Upper lobe of left lung (tissue), 6 donors: ENCODE data around the gene MAP6D1. TPM values are rescaled to one million over a fixed set of nuclear protein-coding genes. Genes with fewer than 3 reads are reported as not detected.

Experiments used
- ATAC-seq, 2 donors: fragments of 200-7000 bp; cut with Tn5 transposase; one replicate each; pipeline ENCODE4 v1.9.1; 2022; ENCODE audit warnings: mild to moderate bottlenecking in 2 of 2, moderate library complexity in 2 of 2; ENCODE audit not compliant: low FRiP score in 2 of 2
- DNase-seq, 2 donors: peaks; one replicate each; pipeline ENCODE4 v3.0.0-alpha.2; 2019 to 2020
- H3K27ac ChIP-seq, 4 donors: fragments of 200-600 bp; sonication (generic); one replicate each; pipeline ENCODE4 v1.5.1; 2016 to 2019
- H3K27me3 ChIP-seq, 4 donors: fragments of 200-600 bp; sonication (generic); one replicate each; pipeline ENCODE4 v1.5.1; 2017 to 2019
- H3K36me3 ChIP-seq, 4 donors: fragments of 200-600 bp; sonication (generic); one replicate each; pipeline ENCODE4 v1.5.1; 2016 to 2019
- H3K4me1 ChIP-seq, 4 donors: fragments of 200-600 bp; sonication (generic); one replicate each; pipeline ENCODE4 v1.5.1; 2018 to 2019
- H3K4me3 ChIP-seq, 4 donors: fragments of 200-600 bp; sonication (generic); one replicate each; pipeline ENCODE4 v1.5.1; 2017 to 2019; ENCODE audit warnings: mild to moderate bottlenecking in 2 of 4, moderate library complexity in 1 of 4
- H3K9me3 ChIP-seq, 4 donors: fragments of 200-600 bp; sonication (generic); one replicate each; pipeline ENCODE4 v1.5.1; 2018 to 2019
- CTCF ChIP-seq, 6 experiments: fragments of 450-650 bp in 4 of 6; fragments of 200-600 bp in 2 of 6; sonication (generic) in 2 of 6; IDR thresholded peaks; one replicate each; pipeline ENCODE4 v1.5.1; 2016 to 2019; ENCODE audit warnings: antibody characterized with exemption in 6 of 6
- EP300 ChIP-seq, 4 donors: sonication (generic); formaldehyde crosslinking; IDR thresholded peaks; one replicate each; pipeline ENCODE4 v1.5.1; 2017; ENCODE audit warnings: antibody characterized with exemption in 4 of 4, control low read depth in 2 of 4
- POLR2A ChIP-seq, 4 donors: fragments of 450-650 bp; IDR thresholded peaks; one replicate each; pipeline ENCODE4 v1.5.1; 2016 to 2017; ENCODE audit warnings: antibody characterized with exemption in 4 of 4, mild to moderate bottlenecking in 2 of 4
- POLR2AphosphoS5 ChIP-seq, 2 donors: sonication (generic); formaldehyde crosslinking; IDR thresholded peaks; one replicate each; pipeline ENCODE4 v1.5.1; 2017; ENCODE audit warnings: antibody characterized with exemption in 2 of 2
- WGBS, 2 donors: methylation state at CpG; one replicate each; pipeline ENCODE4 v1.1.5; 2017 to 2018; 5-methylcytosine and 5-hydroxymethylcytosine counted together
- total RNA-seq, 6 donors: library from RNA; depleted of rRNA in 4 of 6; stranded (reverse); fragments of >200 nt in 4 of 6; gene quantifications; one replicate each; pipeline versions ENCODE4 v1.1.0 to v1.2.1, GENCODE V29; 2016 to 2021
- donor health status: DM: no; HTN: no; CAD: no; lungs with moderate emphysema.
- donor health status: DM: no; HTN: yes; CAD: no; lungs with severe emphysema.

MAP6D1 gene
- total RNA-seq, 6 donors from 2014 or later = 0.89 to 2.8 (median 2.1) TPM; not detected in 1

- H3K27me3 ChIP-seq = no peaks in the 10 kb centered on the region
- no peaks in the 10 kb centered on the region for H3K4me1 ChIP-seq
- no peaks in the 10 kb centered on the region for H3K9me3 ChIP-seq
- H3K36me3 ChIP-seq = peaks cover 22 to 83% (median 47%) of the 10 kb centered on the region in 4 donors
- ATAC-seq = no peak
- TF ChIP-seq POLR2A (IDR thresholded peaks at IDR 0.05) = no peak
- TF ChIP-seq POLR2AphosphoS5 (IDR thresholded peaks at IDR 0.05) = no peak
- no peak for TF ChIP-seq CTCF (IDR thresholded peaks at IDR 0.05)
- no peak for TF ChIP-seq EP300 (IDR thresholded peaks at IDR 0.05)
- no peak overlapping the region for H3K4me3 ChIP-seq
- no peak for DNase-seq
- H3K27ac ChIP-seq = no peak overlapping the region
- 74 to 82% methylated on average over 4 of the region's 4 CpGs for WGBS, 2 donors
These were observed 19.7 kb upstream of the MAP6D1 start for GRCh38 chr3:183845090-183845489.

- DNase-seq (no peak), ATAC-seq (no peak)
- Histone ChIP-seq H3K4me3 (no peak overlapping the region), H3K4me1 (no peaks in the 10 kb centered on the region), H3K27ac (no peak overlapping the region), H3K27me3 (no peaks in the 10 kb centered on the region), H3K36me3 (peaks cover 27 to 88% (median 51%) of the 10 kb centered on the region in 4 donors), H3K9me3 (no peaks in the 10 kb centered on the region)
- 88 to 95% methylated on average over 2 of the region's 2 CpGs for WGBS, 2 donors
- TF ChIP-seq POLR2AphosphoS5 (IDR thresholded peaks at IDR 0.05) (no peak), EP300 (IDR thresholded peaks at IDR 0.05) (no peak)
These were observed 19.2 kb upstream of the MAP6D1 start for GRCh38 chr3:183844606-183845005.

GRCh38 chr3:183839751-183840150 is 14.4 kb upstream of the MAP6D1 start:
- ATAC-seq (no peak), DNase-seq (no peak)
- Histone ChIP-seq H3K4me3 (no peak overlapping the region), H3K9me3 (no peaks in the 10 kb centered on the region), H3K4me1 (no peaks in the 10 kb centered on the region), H3K36me3 (peaks cover 28 to 90% (median 57%) of the 10 kb centered on the region in 4 donors), H3K27me3 (no peaks in the 10 kb centered on the region), H3K27ac (no peak overlapping the region)
- TF ChIP-seq CTCF (IDR thresholded peaks at IDR 0.05) = no peak
- TF ChIP-seq POLR2AphosphoS5 (IDR thresholded peaks at IDR 0.05) = no peak
- no peak for TF ChIP-seq EP300 (IDR thresholded peaks at IDR 0.05)
- TF ChIP-seq POLR2A (IDR thresholded peaks at IDR 0.05) = no peak
- 92 to 94% methylated on average over 4 of the region's 4 CpGs for WGBS, 2 donors

GRCh38 chr3:183837894-183838293 is 12.5 kb upstream of the MAP6D1 start:
- no peak overlapping the region for H3K27ac ChIP-seq
- ATAC-seq (no peak), DNase-seq (no peak)
- TF ChIP-seq EP300 (IDR thresholded peaks at IDR 0.05) (no peak), POLR2A (IDR thresholded peaks at IDR 0.05) (no peak), CTCF (IDR thresholded peaks at IDR 0.05) (no peak), POLR2AphosphoS5 (IDR thresholded peaks at IDR 0.05) (no peak)
- H3K27me3 ChIP-seq = no peaks in the 10 kb centered on the region
- H3K9me3 ChIP-seq = no peaks in the 10 kb centered on the region
- peaks cover 24 to 89% (median 58%) of the 10 kb centered on the region in 4 donors for H3K36me3 ChIP-seq
- H3K4me3 ChIP-seq = no peak overlapping the region
- WGBS, 2 donors = 98 to 100% methylated on average over 3 of the region's 3 CpGs
- H3K4me1 ChIP-seq = no peaks in the 10 kb centered on the region

- ATAC-seq (no peak), DNase-seq (no peak)
- peaks cover 24 to 89% (median 60%) of the 10 kb centered on the region in 4 donors for H3K36me3 ChIP-seq
- H3K4me3 ChIP-seq = no peak overlapping the region
- H3K4me1 ChIP-seq = no peaks in the 10 kb centered on the region
- 91 to 97% methylated on average over 6 to 9 of the region's 9 CpGs for WGBS, 2 donors
- H3K9me3 ChIP-seq = no peaks in the 10 kb centered on the region
- TF ChIP-seq POLR2A (IDR thresholded peaks at IDR 0.05) = no peak
- TF ChIP-seq EP300 (IDR thresholded peaks at IDR 0.05) = no peak
- no peak for TF ChIP-seq POLR2AphosphoS5 (IDR thresholded peaks at IDR 0.05)
- TF ChIP-seq CTCF (IDR thresholded peaks at IDR 0.05) = no peak
- H3K27ac ChIP-seq = no peak overlapping the region
- H3K27me3 ChIP-seq = no peaks in the 10 kb centered on the region
These were observed 12.0 kb upstream of the MAP6D1 start for GRCh38 chr3:183837390-183837789.
